Measurements from ENCODE around the gene OGDH. TPM values are rescaled to one million over a fixed set of nuclear protein-coding genes. Genes with fewer than 3 reads are reported as not detected.

OGDH gene
- total and polyA plus RNA-seq, 10 of the 15 experiments (the other 5 are each of a cell fraction or from before 2014, with no cell fraction given), result 4.1 to 103 (median 48.4) TPM

GRCh38 chr7:44650772-44651171, 44.3 kb downstream of the OGDH start:
- TF ChIP-seq SMC3 (IDR thresholded peaks at IDR 0.05; ENCODE audit: borderline replicate concordance, low read length) (no peak), NR2C2 (IDR thresholded peaks at IDR 0.05; ENCODE audit: borderline replicate concordance, control insufficient read depth, insufficient read length, low read depth) (no peak), SREBF2 (IDR thresholded peaks at IDR 0.05; ENCODE audit: low read length) (no peak), ATF2 (IDR thresholded peaks at IDR 0.05; ENCODE audit: low read length) (no peak), ZSCAN29 (IDR thresholded peaks at IDR 0.05) (no peak), PML (IDR thresholded peaks at IDR 0.05; ENCODE audit: low read length) (no peak), FOXK2 (IDR thresholded peaks at IDR 0.05) (no peak), BCLAF1 (IDR thresholded peaks at IDR 0.05) (no peak), ATF7 (IDR thresholded peaks at IDR 0.05; ENCODE audit: low read depth) (no peak), REST (IDR thresholded peaks at IDR 0.05; ENCODE audit: low read depth, low read length) (no peak), IRF4 (IDR thresholded peaks at IDR 0.05; ENCODE audit: low read depth, low read length) (no peak), SMAD1 (IDR thresholded peaks at IDR 0.05; ENCODE audit: low read depth, partially characterized antibody) (no peak), ZNF217 (IDR thresholded peaks at IDR 0.05) (no peak), ZNF622 (IDR thresholded peaks at IDR 0.05) (no peak)
- FAIRE-seq (no peak), ATAC-seq (no peak), DNase-seq (ENCODE audit: low read depth, low spot score) (no peak)
- no peak overlapping the region for H3K27ac ChIP-seq (ENCODE audit: control insufficient read depth, insufficient read depth)
- SMC1A ChIA-PET (ENCODE audit: uncharacterized antibody, unreplicated experiment), result interaction anchor here (1.5 to 1.8 kb wide), 2 partner anchors 10 to 194 kb away, joined by 3 to 5 read pairs; no protein-coding TSS in a partner anchor
- H3K9me3 ChIP-seq (replicated peaks; ENCODE audit: control insufficient read depth, insufficient read depth, low read length), result no peaks in the 10 kb centered on the region
- no peak overlapping the region for H3K4me3 ChIP-seq
- POLR2A ChIA-PET, result interaction anchor here (0.5 to 0.7 kb wide), 2 partner anchors 10 to 36 kb away, joined by 5 read pairs; no protein-coding TSS in a partner anchor
- H3K36me3 ChIP-seq (ENCODE audit: control insufficient read depth in 2 of 2, insufficient read depth in 2 of 2, low read length in 1 of 2), result peaks cover 5 to 31% of the 10 kb centered on the region in 2 experiments
- H3K79me2 ChIP-seq (ENCODE audit: control insufficient read depth, insufficient read depth, low read length), result no peaks in the 10 kb centered on the region
- intact Hi-C loops (cut with micrococcal nuclease; ENCODE audit: unreplicated experiment) (no loop called here), in situ Hi-C loops (cut with MboI) (no loop called here)
- peaks cover 4% of the 10 kb centered on the region; the same call in 1 of the 2 replicates for H3K4me1 ChIP-seq (ENCODE audit: control insufficient read depth, insufficient read depth, low read length)
- H3K27me3 ChIP-seq (replicated peaks in 1 of 2; ENCODE audit: control insufficient read depth in 2 of 2, insufficient read depth in 2 of 2, low read length in 1 of 2), result no peaks in the 10 kb centered on the region
- no peak overlapping the region for H3K9ac ChIP-seq (ENCODE audit: control insufficient read depth, insufficient read depth, low read length)
- H4K20me1 ChIP-seq (ENCODE audit: control insufficient read depth, insufficient read depth), result no peaks in the 10 kb centered on the region
- no peak overlapping the region for H2AFZ ChIP-seq (ENCODE audit: control insufficient read depth, low read depth, low read length)
- no peak overlapping the region for H3K4me2 ChIP-seq (ENCODE audit: control insufficient read depth, insufficient read depth)
- CTCF ChIA-PET, result interaction anchor here (2.0 kb wide), 1 partner anchor 10 kb away, joined by 9 read pairs; no protein-coding TSS in a partner anchor
- RAD21 ChIA-PET (ENCODE audit: unreplicated experiment), result no interaction called here
- no TSS peak for BruUV-seq (replicated peaks)
- 98% methylated on average over 5 of the region's 5 CpGs for WGBS (ENCODE audit: insufficient coverage, insufficient replicate concordance, low lambda C conversion rate, missing lambda C conversion rate)
